SK-N-SH treated with all-trans-retinoic acid at 6 μM for 48 hours (cell line): ENCODE measurements around the gene PLN.
A peak's percentile ranks its signal among the peaks of the same experiment; 100 is the strongest.

Experiments
- ATAC-seq: fragments of 200-7000 bp; cut with Tn5 transposase; 3 replicates; pipeline ENCODE4 v1.9.1; 2020; ENCODE audit warnings: mild to moderate bottlenecking, moderate library complexity
- ARNTL ChIP-seq: fragments of 450-650 bp; formaldehyde crosslinking; IDR thresholded peaks from 2 replicates; pipeline ENCODE4 v1.5.0; 2020; ENCODE audit warnings: low read depth, mild to moderate bottlenecking, moderate library complexity, borderline replicate concordance
- BACH2 ChIP-seq: fragments of 250-450 bp; sonication (Bioruptor Pico); IDR thresholded peaks from 2 replicates; pipeline ENCODE4 v1.9.0; 2021; ENCODE audit warnings: mild to moderate bottlenecking, borderline replicate concordance
- CSDC2 ChIP-seq: fragments of 250-450 bp; sonication (Bioruptor Pico); IDR thresholded peaks from 2 replicates; pipeline ENCODE4 v1.5.0; 2020; ENCODE audit warnings: mild to moderate bottlenecking, moderate library complexity
- ESRRG ChIP-seq: fragments of 250-450 bp; sonication (Bioruptor Pico); IDR thresholded peaks from 2 replicates; pipeline ENCODE4 v1.6.1; 2021; ENCODE audit warnings: mild to moderate bottlenecking
- GLIS3 ChIP-seq: fragments of 250-450 bp; sonication (Bioruptor Pico); IDR thresholded peaks from 2 replicates; pipeline ENCODE4 v1.5.0; 2020; ENCODE audit warnings: mild to moderate bottlenecking, moderate library complexity
- ISL1 ChIP-seq: fragments of 250-450 bp; sonication (Bioruptor Pico); IDR thresholded peaks from 2 replicates; pipeline ENCODE4 v2.1.2; 2022; ENCODE audit warnings: mild to moderate bottlenecking, moderate library complexity
- OSR1 ChIP-seq: fragments of 250-450 bp; sonication (Bioruptor Pico); IDR thresholded peaks from 2 replicates; pipeline ENCODE4 v1.8.0; 2022; ENCODE audit warnings: moderate library complexity, mild to moderate bottlenecking, inconsistent platforms
- PPARA ChIP-seq: fragments of 250-450 bp; sonication (Bioruptor Pico); IDR thresholded peaks from 2 replicates; pipeline ENCODE4 v1.5.0; 2020; ENCODE audit warnings: mild to moderate bottlenecking, borderline replicate concordance
- RARB ChIP-seq: fragments of 250-450 bp; sonication (Bioruptor Pico); IDR thresholded peaks from 2 replicates; pipeline ENCODE4 v1.8.0; 2021; ENCODE audit warnings: mild to moderate bottlenecking, moderate library complexity
- TCF4 ChIP-seq: fragments of 250-450 bp; sonication (Bioruptor Pico); IDR thresholded peaks from 2 replicates; pipeline ENCODE4 v1.8.0; 2021; ENCODE audit warnings: mild to moderate bottlenecking, moderate library complexity, borderline replicate concordance
- TOX ChIP-seq: fragments of 250-450 bp; sonication (Bioruptor Pico); IDR thresholded peaks from 2 replicates; pipeline ENCODE4 v1.8.0; 2021; ENCODE audit warnings: mild to moderate bottlenecking, moderate library complexity, borderline replicate concordance
- ZC3H10 ChIP-seq: fragments of 250-450 bp; sonication (Bioruptor Pico); IDR thresholded peaks from 2 replicates; pipeline ENCODE4 v1.5.1; 2021; ENCODE audit warnings: mild to moderate bottlenecking, moderate library complexity
- ZFP3 ChIP-seq: fragments of 250-450 bp; sonication (Bioruptor Pico); IDR thresholded peaks from 2 replicates; pipeline ENCODE4 v1.5.0; 2020; ENCODE audit warnings: mild to moderate bottlenecking, moderate library complexity
- ZFP30 ChIP-seq: fragments of 450-650 bp; formaldehyde crosslinking; IDR thresholded peaks from 2 replicates; pipeline ENCODE4 v1.5.0; 2022; ENCODE audit warnings: mild to moderate bottlenecking, moderate library complexity
- ZNF565 ChIP-seq: fragments of 450-650 bp; formaldehyde crosslinking; conservative IDR thresholded peaks from 2 replicates; pipeline ENCODE4 v1.5.0; 2020; ENCODE audit warnings: low read depth, mild to moderate bottlenecking, moderate library complexity
- ZNF70 ChIP-seq: fragments of 450-650 bp; formaldehyde crosslinking; IDR thresholded peaks from 2 replicates; pipeline ENCODE4 v1.5.0; 2020; ENCODE audit warnings: mild to moderate bottlenecking, moderate library complexity
- ZNF8 ChIP-seq: fragments of 450-650 bp; formaldehyde crosslinking; IDR thresholded peaks from 2 replicates; pipeline ENCODE4 v1.5.0; 2020; ENCODE audit warnings: mild to moderate bottlenecking, moderate library complexity
- TF ChIP-seq, protein P1 (sequence below): fragments of 250-450 bp; sonication (Bioruptor Pico); IDR thresholded peaks from 2 replicates; pipeline ENCODE4 v1.5.1; 2021; ENCODE audit warnings: mild to moderate bottlenecking, moderate library complexity
- TF ChIP-seq, protein P2 (sequence below): fragments of 250-450 bp; sonication (Bioruptor Pico); IDR thresholded peaks from 2 replicates; pipeline ENCODE4 v1.8.0; 2020; ENCODE audit warnings: mild to moderate bottlenecking, moderate library complexity, borderline replicate concordance
- TF ChIP-seq, protein P3 (sequence below): fragments of 250-450 bp; sonication (Bioruptor Pico); IDR thresholded peaks from 2 replicates; pipeline ENCODE4 v1.5.1; 2020; ENCODE audit warnings: low read depth, mild to moderate bottlenecking, moderate library complexity
- TF ChIP-seq, protein P4 (sequence below): fragments of 250-450 bp; sonication (Bioruptor Pico); IDR thresholded peaks from 2 replicates; pipeline ENCODE4 v1.5.0; 2020; ENCODE audit warnings: mild to moderate bottlenecking, moderate library complexity
- TF ChIP-seq, protein P5 (sequence below): fragments of 250-450 bp; sonication (Bioruptor Pico); IDR thresholded peaks from 2 replicates; pipeline ENCODE4 v1.8.0; 2021; ENCODE audit warnings: low read depth, mild to moderate bottlenecking, moderate library complexity, borderline replicate concordance

Gene PLN

DNA sequence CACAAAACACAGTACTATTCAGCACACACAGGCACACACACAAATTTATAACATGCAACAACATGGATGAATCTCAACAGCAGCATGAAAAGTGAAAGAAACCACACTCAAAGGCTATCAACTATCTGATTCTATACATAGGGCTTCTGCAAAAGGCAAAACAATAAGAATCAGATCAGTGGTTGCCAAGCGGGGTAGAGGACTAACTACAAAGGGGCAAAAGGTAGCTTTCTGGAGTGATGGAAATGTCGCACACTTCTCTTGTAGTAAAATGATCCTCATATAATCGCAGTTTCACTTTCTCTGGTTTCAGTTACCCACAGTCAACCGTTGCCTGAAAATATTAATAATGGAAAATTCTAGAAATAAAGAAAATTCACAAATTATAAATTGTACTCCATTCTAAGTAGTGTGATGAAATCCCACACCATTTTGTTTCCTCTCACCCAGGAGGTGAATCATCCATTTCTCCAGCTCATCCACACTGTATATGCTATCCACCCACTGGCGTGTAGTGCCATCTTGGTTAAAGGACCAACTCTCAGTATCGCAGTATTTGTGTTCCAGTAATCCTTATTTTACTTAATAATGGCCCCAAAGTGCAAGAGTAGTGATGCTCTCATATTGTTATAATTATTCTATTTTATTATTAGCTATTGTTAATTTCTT, 12.8 kb upstream of the PLN start:
- TF ChIP-seq GLIS3 (CRISPR knock-in tag) = no peak
- TF ChIP-seq, protein P1, sequence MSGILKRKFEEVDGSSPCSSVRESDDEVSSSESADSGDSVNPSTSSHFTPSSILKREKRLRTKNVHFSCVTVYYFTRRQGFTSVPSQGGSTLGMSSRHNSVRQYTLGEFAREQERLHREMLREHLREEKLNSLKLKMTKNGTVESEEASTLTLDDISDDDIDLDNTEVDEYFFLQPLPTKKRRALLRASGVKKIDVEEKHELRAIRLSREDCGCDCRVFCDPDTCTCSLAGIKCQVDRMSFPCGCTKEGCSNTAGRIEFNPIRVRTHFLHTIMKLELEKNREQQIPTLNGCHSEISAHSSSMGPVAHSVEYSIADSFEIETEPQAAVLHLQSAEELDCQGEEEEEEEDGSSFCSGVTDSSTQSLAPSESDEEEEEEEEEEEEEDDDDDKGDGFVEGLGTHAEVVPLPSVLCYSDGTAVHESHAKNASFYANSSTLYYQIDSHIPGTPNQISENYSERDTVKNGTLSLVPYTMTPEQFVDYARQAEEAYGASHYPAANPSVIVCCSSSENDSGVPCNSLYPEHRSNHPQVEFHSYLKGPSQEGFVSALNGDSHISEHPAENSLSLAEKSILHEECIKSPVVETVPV (CRISPR knock-in tag) = no peak
- TF ChIP-seq, all 23 proteins: peak for 0
- ATAC-seq = no peak

DNA sequence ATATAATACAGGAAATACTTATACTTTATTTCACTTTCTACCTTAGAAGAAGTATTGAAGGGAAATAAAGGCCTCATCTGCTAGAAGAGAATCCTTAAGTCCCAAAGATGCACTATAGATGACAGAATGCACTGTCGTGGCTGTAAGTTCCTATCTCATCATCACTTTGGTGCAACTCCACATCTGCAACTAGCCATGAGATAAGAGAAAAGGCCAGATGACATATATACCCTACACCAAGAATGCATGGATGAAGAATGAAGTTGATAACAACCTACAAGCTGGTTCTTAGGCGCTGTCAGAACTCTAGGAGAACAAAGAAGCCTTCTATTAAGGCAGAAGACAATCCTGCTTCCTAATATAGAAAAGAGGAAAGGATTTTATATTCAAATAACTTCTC, 11.6 kb upstream of the PLN start:
- TF ChIP-seq, protein P2, sequence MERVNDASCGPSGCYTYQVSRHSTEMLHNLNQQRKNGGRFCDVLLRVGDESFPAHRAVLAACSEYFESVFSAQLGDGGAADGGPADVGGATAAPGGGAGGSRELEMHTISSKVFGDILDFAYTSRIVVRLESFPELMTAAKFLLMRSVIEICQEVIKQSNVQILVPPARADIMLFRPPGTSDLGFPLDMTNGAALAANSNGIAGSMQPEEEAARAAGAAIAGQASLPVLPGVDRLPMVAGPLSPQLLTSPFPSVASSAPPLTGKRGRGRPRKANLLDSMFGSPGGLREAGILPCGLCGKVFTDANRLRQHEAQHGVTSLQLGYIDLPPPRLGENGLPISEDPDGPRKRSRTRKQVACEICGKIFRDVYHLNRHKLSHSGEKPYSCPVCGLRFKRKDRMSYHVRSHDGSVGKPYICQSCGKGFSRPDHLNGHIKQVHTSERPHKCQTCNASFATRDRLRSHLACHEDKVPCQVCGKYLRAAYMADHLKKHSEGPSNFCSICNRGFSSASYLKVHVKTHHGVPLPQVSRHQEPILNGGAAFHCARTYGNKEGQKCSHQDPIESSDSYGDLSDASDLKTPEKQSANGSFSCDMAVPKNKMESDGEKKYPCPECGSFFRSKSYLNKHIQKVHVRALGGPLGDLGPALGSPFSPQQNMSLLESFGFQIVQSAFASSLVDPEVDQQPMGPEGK (CRISPR knock-in tag) = no peak
- TF ChIP-seq ZFP30 (CRISPR knock-in tag) = no peak
- no peak for TF ChIP-seq ZNF70
- TF ChIP-seq ESRRG (CRISPR knock-in tag) = no peak
- TF ChIP-seq ARNTL (CRISPR knock-in tag) = no peak
- TF ChIP-seq ZFP3 (CRISPR knock-in tag) = no peak
- TF ChIP-seq, protein P1 (CRISPR knock-in tag) = no peak
- TF ChIP-seq ISL1 (CRISPR knock-in tag) = no peak
- no peak for TF ChIP-seq RARB
- no peak for TF ChIP-seq GLIS3 (CRISPR knock-in tag)
- no peak for TF ChIP-seq TOX
- no peak for TF ChIP-seq TCF4 (CRISPR knock-in tag)
- ATAC-seq = no peak

DNA sequence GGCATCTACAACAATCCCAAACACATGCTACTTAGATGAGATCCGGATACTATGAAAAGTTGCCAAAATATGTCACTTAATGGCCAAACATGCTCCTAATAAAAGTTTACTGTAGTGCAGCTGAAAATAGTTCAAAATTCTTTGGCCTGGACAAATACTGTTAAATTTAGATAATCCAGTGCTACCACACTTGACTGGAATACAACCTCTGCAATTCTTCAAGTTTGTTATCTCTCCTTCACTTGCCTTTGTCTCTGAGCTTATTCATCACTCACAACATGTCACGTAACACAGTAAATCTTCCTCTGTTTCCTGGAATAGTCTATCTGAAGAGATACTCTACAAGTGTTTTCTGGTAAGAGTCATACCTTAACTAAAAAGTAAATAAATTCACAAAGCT, 10.5 kb upstream of the PLN start:
- ATAC-seq = peak; percentile 54
- TF ChIP-seq ISL1 (CRISPR knock-in tag) (peak; percentile 96), PPARA (CRISPR knock-in tag) (no peak), ZNF8 (CRISPR knock-in tag) (no peak), OSR1 (CRISPR knock-in tag) (no peak), CSDC2 (CRISPR knock-in tag) (peak; percentile 69; the same call in 1 of the 2 replicates), ZNF70 (no peak), GLIS3 (CRISPR knock-in tag) (0 out of 2 replicates have a peak, but pooled peaks have one; percentile 21), ARNTL (CRISPR knock-in tag) (no peak), TCF4 (CRISPR knock-in tag) (peak; percentile 33; the same call in 1 of the 2 replicates), ESRRG (CRISPR knock-in tag) (no peak; the same call in 1 of the 2 replicates), ZFP3 (CRISPR knock-in tag) (0 out of 2 replicates have a peak, but pooled peaks have one; percentile 23), ZC3H10 (CRISPR knock-in tag) (no peak), TOX (peak; percentile 59; the same call in 1 of the 2 replicates), RARB (no peak), ZFP30 (CRISPR knock-in tag) (no peak), BACH2 (CRISPR knock-in tag) (no peak), ZNF565 (no peak)
- TF ChIP-seq, protein P3, sequence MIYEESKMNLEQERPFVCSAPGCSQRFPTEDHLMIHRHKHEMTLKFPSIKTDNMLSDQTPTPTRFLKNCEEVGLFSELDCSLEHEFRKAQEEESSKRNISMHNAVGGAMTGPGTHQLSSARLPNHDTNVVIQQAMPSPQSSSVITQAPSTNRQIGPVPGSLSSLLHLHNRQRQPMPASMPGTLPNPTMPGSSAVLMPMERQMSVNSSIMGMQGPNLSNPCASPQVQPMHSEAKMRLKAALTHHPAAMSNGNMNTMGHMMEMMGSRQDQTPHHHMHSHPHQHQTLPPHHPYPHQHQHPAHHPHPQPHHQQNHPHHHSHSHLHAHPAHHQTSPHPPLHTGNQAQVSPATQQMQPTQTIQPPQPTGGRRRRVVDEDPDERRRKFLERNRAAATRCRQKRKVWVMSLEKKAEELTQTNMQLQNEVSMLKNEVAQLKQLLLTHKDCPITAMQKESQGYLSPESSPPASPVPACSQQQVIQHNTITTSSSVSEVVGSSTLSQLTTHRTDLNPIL (CRISPR knock-in tag) = peak; percentile 42; the same call in 1 of the 2 replicates
- TF ChIP-seq, protein P2 (CRISPR knock-in tag) = no peak
- TF ChIP-seq, protein P4, sequence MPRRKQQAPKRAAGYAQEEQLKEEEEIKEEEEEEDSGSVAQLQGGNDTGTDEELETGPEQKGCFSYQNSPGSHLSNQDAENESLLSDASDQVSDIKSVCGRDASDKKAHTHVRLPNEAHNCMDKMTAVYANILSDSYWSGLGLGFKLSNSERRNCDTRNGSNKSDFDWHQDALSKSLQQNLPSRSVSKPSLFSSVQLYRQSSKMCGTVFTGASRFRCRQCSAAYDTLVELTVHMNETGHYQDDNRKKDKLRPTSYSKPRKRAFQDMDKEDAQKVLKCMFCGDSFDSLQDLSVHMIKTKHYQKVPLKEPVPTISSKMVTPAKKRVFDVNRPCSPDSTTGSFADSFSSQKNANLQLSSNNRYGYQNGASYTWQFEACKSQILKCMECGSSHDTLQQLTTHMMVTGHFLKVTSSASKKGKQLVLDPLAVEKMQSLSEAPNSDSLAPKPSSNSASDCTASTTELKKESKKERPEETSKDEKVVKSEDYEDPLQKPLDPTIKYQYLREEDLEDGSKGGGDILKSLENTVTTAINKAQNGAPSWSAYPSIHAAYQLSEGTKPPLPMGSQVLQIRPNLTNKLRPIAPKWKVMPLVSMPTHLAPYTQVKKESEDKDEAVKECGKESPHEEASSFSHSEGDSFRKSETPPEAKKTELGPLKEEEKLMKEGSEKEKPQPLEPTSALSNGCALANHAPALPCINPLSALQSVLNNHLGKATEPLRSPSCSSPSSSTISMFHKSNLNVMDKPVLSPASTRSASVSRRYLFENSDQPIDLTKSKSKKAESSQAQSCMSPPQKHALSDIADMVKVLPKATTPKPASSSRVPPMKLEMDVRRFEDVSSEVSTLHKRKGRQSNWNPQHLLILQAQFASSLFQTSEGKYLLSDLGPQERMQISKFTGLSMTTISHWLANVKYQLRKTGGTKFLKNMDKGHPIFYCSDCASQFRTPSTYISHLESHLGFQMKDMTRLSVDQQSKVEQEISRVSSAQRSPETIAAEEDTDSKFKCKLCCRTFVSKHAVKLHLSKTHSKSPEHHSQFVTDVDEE (CRISPR knock-in tag) = peak; percentile 71; the same call in 1 of the 2 replicates
- TF ChIP-seq, protein P5, sequence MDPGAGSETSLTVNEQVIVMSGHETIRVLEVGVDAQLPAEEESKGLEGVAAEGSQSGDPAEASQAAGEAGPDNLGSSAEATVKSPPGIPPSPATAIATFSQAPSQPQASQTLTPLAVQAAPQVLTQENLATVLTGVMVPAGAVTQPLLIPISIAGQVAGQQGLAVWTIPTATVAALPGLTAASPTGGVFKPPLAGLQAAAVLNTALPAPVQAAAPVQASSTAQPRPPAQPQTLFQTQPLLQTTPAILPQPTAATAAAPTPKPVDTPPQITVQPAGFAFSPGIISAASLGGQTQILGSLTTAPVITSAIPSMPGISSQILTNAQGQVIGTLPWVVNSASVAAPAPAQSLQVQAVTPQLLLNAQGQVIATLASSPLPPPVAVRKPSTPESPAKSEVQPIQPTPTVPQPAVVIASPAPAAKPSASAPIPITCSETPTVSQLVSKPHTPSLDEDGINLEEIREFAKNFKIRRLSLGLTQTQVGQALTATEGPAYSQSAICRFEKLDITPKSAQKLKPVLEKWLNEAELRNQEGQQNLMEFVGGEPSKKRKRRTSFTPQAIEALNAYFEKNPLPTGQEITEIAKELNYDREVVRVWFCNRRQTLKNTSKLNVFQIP (CRISPR knock-in tag) = 0 out of 2 replicates have a peak, but pooled peaks have one; percentile 51
